LoVo (cell line): ENCODE results near the gene NCSTN.

Experiments used
- DNase-seq: peaks from one replicate; pipeline ENCODE4 v3.0.0-alpha.2; 2016; ENCODE audit warnings: low spot score

NCSTN gene

DNA sequence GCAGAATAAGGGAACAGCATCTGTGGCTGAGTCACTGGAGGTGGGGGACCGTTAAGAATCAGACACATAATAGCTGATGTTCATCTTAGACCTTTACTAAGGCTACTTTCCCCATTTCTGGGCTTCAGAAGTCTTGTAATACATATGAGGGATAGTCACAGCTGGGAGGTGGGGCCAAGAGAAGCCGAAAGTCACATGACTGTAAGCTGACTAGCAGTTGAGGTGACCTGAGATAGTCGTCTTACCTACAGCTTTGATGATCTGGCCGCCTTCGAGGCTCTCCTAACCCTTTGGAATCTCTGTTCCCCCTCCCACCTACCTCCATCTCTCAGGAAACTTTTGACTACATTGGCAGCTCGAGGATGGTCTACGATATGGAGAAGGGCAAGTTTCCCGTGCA is 9.4 kb downstream of the NCSTN start:
- no peak for DNase-seq

DNA sequence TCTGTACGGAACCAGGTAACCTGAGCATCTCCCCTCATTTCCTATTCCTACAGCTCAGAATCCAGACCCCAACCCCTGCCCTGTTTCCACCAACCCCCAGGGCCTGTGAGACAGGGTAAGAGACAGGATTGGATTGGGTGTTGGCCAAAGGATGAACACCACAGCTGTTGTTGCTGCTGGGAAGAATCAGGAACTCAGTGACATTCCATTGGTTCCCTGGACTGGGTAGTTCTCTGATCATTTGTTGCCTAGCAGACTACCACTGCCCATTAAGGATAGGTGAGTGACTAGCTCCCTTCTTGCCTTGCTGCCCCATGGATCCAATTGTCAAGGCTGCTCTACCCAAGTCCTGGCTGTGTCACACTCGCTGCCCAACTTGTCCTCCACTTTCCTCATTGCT is 10.0 kb downstream of the NCSTN start:
- DNase-seq = no peak

DNA sequence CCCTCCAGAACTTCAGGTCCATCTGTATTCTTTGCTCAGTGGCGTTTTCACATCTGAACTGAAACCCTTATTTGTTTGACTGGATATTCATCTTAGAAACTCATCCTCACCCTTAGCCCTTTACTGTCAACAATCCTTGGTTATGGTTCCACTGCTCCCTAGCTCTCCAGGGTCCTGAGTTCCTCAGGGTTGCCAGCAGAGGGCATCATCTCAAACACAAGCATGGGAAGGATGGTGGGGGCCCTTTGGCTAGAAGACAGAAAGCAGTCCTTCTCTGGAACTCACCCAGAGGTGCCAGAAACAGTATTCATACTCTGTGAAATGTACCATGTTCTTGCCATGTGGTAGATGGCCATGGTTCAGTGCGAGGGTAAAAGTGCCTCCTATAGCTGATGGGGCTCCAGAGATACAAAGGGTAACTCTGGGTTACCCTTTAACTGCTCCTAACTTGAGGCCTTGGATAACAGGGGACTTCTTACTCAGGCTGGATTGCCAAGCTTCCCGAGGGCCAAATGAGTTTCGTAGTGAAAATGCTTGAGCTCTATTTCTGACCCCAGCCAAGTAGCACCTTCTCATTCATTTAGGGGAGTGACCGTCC is 11.3 kb downstream of the NCSTN start:
- no peak for DNase-seq

DNA sequence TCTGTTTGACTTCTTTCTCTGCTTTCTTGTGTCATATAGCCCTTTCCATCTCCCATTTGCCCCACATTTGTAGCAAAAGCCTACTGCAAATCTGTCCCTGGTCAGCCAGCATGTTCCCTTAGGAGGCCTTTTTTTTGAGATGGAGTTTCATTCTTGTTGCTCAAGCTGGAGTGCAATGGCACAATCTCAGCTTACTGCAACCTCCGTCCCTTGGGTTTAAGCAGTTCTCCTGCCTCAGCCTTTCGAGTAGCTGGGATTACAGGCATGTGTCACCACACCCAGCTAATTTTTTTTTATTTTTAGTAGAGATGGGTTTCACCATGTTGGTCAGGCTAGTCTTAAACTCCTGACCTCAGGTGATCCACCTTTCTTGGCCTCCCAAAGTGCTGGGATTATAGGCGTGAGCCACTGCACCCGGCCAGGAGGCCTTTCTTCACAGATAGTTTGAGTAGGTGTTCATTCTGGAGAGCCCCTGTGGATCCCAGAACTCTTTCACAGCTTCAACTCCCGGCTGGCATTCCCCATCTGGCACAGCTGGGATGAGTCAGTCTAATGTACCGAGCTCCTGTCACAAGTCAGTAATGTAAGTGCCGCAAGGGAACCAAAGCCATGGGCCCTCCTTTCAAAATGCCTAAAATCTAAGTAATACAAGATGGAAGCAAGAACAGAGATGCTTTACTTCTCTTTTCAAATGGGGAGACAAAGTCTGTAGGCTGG is 14.3 kb downstream of the NCSTN start:
- DNase-seq = no peak

DNA sequence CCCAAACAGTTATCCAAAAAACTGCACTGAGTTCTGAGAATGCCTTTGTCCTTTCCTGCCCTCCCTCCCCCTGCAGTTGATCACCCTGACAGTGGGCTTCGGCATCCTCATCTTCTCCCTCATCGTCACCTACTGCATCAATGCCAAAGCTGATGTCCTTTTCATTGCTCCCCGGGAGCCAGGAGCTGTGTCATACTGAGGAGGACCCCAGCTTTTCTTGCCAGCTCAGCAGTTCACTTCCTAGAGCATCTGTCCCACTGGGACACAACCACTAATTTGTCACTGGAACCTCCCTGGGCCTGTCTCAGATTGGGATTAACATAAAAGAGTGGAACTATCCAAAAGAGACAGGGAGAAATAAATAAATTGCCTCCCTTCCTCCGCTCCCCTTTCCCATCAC is 14.9 kb downstream of the NCSTN start:
- DNase-seq = no peak

DNA sequence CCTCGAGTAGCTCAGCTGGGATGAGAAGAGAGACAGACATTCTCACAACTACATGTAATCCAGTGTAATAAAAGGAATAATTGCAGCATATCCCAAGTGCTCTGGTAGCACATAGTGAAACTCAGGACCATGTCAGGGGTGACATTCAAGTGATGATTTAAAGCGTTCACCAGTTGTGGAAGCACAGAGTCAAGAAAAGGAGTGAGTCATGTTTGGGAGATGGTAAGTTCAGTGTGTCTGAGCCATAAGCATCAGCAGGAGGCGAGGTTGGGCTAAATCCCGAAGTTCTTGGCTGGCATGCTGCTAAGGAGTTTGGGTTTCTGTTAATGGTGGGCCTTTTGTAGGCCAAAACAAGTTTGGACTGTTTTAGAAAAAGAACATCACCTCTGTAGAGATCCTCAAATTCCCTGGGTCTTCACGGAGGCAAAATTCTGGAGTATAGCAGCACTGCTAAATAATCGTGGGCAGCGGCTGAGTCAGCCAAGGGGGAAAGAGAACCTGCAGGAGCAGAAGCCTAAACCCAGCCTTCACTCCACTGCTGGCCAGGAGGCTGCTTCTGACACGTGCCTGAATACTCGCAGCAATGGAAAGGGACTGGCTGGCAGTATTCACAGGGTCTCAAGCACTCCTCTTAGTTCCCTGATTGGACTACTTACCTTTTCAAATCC is 16.5 kb downstream of the NCSTN start:
- DNase-seq = no peak

DNA sequence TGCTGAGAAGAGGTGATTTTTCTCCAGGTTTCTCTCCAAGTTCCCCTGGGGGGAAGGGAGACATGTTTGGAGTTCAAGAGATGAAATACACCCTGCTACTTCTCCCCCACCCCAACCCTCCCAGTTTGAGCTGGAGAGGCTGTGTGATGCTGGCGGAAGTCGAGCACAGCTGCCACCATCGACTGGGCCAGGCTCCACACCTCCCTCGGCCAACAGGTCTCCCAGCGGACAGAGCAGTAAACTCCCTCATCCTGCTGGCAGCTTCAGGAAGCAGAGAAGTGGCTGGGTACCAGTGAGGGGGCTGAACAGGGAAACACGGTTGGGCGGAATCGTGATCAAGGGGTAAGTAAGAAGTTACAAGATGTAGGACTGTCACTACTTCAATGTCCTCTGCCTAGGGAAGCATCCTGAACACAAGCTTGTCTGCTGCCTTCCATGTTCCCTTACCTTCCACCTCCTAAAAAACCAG is 17.1 kb downstream of the NCSTN start:
- DNase-seq = no peak

DNA sequence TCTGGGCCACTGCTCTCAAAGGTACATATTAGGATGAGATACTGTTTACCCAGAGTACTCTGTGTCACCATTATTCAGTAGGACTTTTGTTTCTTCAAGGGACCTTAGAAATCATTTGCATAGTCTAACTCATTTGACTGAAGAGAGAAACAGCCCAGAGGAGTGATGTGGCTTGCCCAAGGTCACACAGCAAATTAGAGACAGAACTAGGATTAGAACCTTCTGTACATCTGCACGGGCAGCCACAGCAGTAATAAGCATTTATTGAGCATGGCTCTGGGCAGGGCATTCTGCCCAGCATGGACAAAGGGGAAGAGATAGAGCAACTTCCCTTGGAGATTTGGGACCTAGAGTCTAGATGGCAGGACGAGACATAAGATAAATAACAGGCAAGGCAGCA is 18.0 kb downstream of the NCSTN start:
- no peak for DNase-seq

DNA sequence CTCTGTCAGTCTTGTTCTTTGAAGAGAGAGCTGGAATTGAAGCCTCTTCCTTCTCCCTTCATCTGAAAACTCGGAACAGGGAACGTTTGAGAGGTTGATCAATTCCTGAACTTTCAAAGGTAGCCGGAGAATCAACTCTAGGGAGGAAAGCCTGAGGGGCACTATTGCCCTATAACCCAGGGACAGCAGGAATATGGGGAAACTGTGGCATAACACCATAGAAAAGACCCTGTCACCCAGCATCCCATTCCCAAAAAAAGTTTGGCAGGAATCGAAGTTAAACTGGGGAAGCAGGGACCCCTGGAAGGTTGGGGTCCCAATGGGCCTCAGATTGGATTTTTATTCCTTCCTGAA is 18.6 kb downstream of the NCSTN start:
- no peak for DNase-seq

DNA sequence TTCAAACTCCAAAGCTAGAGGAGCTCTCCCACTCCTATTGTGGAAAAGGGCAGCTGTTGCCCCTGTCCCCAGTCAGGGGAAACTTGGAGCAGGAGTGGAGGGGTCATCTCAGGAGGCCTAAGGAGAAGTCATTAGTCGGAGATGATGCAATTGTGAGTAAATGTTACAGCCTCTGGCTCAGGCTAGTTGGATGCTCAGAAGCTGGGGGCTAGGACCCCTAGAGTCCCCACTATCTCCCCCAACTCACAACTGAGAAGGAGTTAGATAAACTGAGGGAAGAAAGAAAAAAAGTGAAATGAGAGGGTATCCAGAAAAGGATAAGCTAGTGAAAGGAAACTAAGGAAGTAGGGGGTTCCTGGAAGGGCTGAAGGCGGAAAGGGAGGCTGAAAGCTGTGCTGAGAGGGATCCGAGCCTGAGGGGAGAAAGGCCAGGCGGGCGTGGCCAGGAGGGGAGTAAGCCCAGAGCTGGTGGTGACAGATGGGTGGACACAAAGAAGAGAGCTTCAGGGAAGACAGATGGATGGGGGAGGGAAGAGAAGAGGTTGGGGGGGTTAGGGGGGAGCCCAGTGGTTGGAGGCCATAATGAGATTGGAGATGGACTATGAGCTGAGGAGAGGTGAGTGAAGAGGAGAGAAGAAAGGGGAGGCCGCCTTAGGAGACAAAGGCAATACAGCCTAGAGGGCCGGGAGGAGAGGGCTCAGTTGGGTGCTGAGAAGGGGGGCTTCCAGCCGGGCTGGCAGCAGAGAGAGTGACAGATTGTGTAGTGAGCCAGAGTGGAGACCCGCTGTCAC is 19.2 kb downstream of the NCSTN start:
- no peak for DNase-seq

DNA sequence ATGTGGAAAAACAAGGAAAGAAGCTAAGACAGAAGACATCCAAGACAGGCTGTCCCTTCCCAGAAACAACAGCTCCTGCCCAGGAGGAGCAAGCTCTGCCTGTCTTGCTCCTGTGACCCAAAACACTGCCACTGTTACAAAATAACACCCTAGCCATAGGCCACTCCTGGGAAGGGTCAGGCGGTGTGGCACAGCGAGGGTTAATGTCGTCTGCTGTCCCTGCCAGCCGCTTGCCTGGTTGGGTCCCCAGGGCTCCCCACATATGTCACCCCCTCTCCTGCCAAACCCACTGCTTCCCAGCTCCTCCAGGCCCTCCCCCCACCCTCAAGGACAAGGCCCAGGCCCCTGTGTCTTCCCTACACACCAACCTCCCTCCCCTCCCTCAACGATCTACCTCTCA is 19.8 kb downstream of the NCSTN start:
- DNase-seq = no peak

DNA sequence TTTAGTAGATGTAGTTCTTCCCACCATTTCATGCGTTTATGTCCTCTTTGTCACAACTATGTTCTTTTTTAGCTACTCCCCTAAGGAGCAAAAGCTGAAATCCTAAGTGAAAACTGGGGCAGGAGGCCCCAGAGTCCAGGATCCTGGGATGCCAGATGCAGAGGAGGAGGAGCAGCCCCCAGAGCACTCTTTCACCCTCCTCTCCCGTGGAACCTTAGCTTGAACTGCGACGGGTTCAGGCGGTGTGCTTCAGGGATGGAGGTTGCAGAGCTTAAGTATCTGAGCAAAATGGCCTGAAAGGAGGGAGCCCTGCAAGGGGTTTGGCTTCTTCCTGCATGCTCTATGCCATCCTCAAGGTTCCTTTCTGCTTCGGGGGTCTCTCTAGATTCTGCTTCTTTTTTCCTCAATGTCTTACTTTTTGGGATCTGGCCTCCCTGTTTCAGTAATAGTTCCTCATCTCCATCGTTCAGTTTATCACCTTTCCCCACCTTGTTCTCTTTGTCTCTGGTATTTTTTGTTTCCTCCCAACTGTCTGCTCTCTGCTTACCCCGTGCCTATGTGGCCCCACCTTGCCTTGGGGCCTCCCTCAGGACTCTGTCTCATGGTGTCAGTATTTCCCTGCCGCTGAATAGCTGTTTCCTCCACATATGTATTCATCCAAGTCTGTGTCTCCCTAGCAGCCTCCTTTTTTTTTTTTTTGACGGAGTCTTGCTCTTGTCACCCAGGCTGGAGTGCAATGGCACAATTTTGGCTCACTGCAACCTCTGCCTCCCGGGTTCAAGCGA is 21.0 kb downstream of the NCSTN start:
- no peak for DNase-seq

DNA sequence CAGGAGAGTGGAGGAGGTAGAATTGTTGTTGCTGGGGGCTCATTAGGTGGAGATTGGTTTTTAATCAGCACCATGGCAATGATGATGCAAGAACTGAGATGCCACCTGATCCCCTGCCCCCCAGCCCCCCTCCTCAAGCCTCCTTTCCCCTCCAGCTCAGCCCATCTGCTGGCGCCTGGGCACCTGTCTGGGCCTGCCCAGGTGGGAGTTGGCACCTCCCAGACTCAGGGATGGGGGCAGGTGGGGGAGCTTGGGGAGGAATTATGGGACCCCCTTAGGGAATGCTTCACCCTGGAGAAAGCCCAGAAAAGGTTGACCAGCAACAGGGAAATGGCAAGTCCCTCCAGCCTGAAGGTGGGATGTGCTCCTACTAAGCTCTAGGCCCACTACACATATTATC is 22.1 kb downstream of the NCSTN start:
- DNase-seq = no peak

DNA sequence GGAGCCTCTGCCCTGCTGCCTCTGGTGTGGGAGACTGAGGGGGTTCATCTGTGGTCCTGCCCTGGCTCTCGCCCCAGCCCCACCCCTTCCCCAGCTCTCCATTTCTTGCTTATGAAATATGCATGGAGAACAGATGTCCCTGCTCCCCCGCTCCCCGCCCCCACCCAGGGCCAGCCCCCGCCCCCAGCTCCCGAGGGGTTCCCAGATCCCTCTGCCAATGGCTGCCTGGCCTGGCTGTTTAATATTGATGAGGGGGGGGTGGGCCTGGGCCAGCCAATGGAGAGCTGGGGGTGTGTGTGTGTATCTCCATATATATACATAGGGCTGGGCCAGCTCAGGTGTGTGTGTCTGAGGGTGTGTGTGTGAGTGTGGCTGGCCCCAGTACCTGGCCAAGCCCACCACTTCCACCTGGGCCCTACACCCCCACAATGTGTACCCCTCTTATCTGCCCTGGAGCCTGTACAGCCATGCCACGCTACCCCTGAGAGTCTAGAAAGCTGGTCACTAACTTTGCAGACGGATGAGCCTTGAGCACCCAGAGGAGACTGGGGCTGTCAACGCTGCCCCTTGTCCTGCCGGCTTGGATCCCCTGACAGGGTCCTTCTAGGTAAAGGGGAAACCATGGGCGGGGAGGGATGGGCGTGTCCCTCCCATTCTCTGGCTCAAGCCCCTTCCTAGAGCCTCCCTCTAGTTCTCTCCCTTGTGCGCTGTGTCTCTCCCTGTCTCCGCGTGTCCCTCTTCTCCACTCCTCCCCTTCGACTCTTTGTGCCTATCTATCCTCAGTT is 23.7 kb downstream of the NCSTN start, which contains the start of gene NHLH1:
Gene NHLH1 (plus strand): TSS at position 341 of the 785 bp plus-strand sequence. CDS start 3,661 bp downstream, outside the sequence.
- no peak for DNase-seq

DNA sequence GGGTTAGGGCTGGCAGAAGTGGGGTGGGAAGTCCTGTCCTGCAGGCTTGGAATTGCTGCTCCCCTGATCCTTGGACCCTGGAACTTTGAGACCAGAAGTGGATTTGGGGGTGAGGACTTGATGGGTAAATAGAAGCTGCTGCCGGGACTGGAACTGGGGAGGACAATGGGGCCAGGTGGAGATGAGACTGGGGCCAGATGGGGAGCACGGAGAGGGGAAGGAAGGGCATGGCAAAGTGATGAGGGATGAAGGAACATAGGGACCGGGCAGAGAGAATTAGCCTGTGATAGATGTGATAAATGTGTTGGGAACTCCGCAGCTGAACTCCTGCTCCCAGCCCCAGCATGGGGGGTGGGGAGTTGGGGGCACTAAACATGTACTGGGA is 24.3 kb downstream of the NCSTN start:
- no peak for DNase-seq

DNA sequence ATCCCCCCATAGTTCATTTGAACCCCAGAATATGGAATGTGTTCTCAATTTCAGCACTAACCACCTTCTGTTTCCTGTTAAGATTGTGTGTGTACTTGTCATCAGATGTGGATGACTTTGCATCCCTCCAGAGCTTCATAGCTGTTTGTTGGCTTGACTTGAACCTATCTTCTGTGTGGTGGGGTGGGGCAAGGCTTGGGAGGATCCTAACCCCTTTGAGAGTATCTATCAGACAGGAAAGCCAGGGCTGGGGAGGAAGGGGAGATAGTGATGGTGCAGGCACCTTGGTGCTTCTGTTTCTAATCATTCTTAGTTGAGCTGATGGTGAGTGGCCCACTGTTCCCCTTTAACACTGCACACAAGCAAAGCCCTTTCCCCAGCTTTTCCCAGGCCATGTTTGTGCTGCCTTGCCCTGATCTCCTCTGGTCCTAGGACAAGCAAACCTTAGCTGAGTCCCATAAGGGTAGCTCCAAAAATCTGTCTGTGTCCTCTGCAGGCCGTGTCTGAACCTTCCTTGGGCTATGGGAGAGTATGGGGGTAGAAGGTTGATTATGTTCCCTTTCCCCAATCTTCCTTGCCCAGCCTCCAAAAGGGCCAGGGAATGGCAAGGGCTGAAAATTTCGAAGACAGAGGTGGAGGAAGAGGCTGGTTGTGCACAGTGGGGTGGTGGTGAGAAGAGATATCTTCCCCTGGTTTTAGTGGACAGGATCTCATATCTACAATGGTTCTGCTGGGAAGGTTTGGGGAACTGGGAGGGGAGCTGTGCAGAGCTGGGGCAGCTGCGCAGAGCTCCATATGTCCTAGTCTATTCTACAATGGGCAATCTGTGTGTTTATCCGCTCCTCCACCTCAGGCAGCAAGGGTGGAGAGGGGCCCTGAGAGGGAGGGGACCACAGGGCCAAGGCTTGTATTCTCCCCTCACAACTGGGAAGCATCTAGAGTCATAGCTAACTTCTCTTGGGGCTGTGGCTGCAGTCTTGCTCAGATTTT is 25.0 kb downstream of the NCSTN start:
- DNase-seq = no peak

DNA sequence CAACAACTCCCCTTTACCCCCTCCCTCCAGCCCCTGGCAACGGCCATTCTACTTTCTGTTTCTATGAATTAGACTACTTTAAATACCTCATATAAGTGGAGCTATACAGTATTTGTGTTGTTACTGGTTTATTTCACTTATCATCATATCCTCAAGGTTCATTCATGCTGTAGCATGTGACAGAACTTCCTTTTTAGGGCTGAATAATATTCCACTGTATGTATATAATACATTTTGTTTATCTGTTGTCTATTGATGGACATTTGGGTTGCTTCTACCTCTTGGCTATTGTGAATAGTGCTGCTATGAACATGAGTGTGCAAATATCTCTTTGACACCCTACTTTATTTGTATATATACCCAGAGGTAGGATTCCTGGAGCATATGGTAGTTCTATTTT is 25.9 kb downstream of the NCSTN start:
- DNase-seq = no peak

DNA sequence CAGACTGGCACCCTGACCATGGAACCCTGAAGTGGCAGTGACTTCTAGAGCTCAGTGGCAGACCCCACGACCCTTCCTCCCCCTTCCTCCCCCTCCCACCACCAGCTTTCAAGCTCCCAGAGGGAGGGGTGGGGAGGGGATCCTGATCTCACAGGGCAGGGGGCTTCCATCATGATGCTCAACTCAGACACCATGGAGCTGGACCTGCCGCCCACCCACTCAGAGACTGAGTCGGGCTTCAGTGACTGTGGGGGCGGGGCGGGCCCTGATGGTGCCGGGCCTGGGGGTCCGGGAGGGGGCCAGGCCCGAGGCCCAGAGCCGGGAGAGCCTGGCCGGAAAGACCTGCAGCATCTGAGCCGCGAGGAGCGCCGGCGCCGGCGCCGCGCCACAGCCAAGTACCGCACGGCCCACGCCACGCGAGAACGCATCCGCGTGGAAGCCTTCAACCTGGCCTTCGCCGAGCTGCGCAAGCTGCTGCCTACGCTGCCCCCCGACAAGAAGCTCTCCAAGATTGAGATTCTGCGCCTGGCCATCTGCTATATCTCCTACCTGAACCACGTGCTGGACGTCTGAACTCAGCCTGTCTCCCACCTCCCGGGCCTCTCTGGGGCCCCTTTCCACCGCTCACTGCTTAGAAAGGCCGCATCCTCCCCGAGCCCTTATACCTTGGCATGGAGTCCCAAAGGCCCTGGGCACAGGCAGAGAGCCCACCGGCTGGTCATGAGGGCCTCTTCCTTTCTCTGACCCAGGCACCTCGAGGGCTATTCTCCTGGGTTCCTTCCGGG is 27.6 kb downstream of the NCSTN start:
- DNase-seq = no peak

DNA sequence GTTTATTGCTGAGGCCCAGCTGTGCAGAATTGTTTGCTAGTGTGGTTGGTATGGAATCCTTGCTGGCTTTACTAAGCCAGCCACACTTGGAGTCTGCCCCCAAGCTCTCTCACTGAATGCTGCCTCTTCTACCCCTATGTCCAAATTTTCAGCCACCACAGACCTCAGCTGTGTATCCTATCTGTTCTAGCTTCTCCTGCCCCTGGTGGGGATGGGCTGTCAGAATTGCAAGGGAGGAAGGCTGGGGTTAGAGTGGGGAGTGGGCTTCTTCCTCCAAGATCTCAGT is 28.1 kb downstream of the NCSTN start:
- no peak for DNase-seq
